Vagina (tissue), 2 donors: ENCODE data around the gene SHANK1. TPM values are rescaled to one million over a fixed set of nuclear protein-coding genes. Genes with fewer than 3 reads are reported as not detected.

Source experiments
- DNase-seq, 2 donors: peaks; one replicate each; pipeline ENCODE4 v3.0.0-alpha.2; 2017; ENCODE audit errors: extremely low spot score in 2 of 2
- H3K27ac ChIP-seq: fragments of 200-600 bp; sonication (generic); one replicate; pipeline ENCODE4 v1.5.1; 2019
- H3K27me3 ChIP-seq: fragments of 200-600 bp; sonication (generic); one replicate; pipeline ENCODE4 v1.5.1; 2019
- H3K36me3 ChIP-seq, 2 donors: fragments of 200-600 bp; sonication (generic); one replicate each; pipeline ENCODE4 v1.5.1; 2017 to 2019
- H3K4me1 ChIP-seq: fragments of 200-600 bp; sonication (generic); one replicate; pipeline ENCODE4 v1.5.1; 2019
- H3K4me3 ChIP-seq, 2 donors: fragments of 200-600 bp; sonication (generic); 1 replicate in 1 of 2; 2 replicates in 1 of 2; pipeline ENCODE4 v1.5.1; 2016 to 2019
- H3K9me3 ChIP-seq: fragments of 200-600 bp; sonication (generic); one replicate; pipeline ENCODE4 v1.5.1; 2019
- CTCF ChIP-seq, 3 experiments: fragments of 450-650 bp in 2 of 3; fragments of 200-600 bp in 1 of 3; sonication (generic) in 1 of 3; IDR thresholded peaks; one replicate each; pipeline ENCODE4 v1.5.1; 2017 to 2019; ENCODE audit warnings: antibody characterized with exemption in 3 of 3, mild to moderate bottlenecking in 2 of 3, moderate library complexity in 2 of 3
- POLR2A ChIP-seq, 2 donors: fragments of 450-650 bp; IDR thresholded peaks; one replicate each; pipeline ENCODE4 v1.6.1; 2017; ENCODE audit warnings: antibody characterized with exemption in 2 of 2, mild to moderate bottlenecking in 2 of 2, moderate library complexity in 2 of 2
- POLR2AphosphoS5 ChIP-seq, 2 donors: sonication (generic); formaldehyde crosslinking; IDR thresholded peaks; one replicate each; pipeline ENCODE4 v1.9.0; 2017; ENCODE audit warnings: antibody characterized with exemption in 2 of 2, mild to moderate bottlenecking in 2 of 2, low read depth in 1 of 2; ENCODE audit not compliant: insufficient read depth in 1 of 2
- intact Hi-C: fragments of 100-400 bp; cut with DNase I; formaldehyde crosslinking; loops from one replicate; pipeline ENCODE4 v1.15.1; 2023
- total RNA-seq: library from RNA; depleted of rRNA; stranded (reverse); fragments of >200 nt; gene quantifications from one replicate; pipeline ENCODE4 v1.2.3, GENCODE V29; 2016

The SHANK1 gene
- total RNA-seq, 1 donor from 2014 or later = 0.98 TPM

- TF ChIP-seq CTCF (IDR thresholded peaks at IDR 0.05) (no peak), POLR2A (IDR thresholded peaks at IDR 0.05) (no peak), POLR2AphosphoS5 (IDR thresholded peaks at IDR 0.05; ENCODE audit: insufficient read depth in 1 of 2, low read depth in 1 of 2) (no peak)
- Histone ChIP-seq H3K36me3 (no peaks in the 10 kb centered on the region), H3K9me3 (no peaks in the 10 kb centered on the region), H3K4me3 (no peak overlapping the region), H3K4me1 (peaks cover 18% of the 10 kb centered on the region), H3K27ac (no peak overlapping the region), H3K27me3 (peaks cover 11% of the 10 kb centered on the region)
- intact Hi-C loops = no loop called here
- DNase-seq = no peak
Measured at GRCh38 chr19:50670102-50670380, 49.6 kb downstream of the SHANK1 start.

GRCh38 chr19:50669302-50670101, 50.1 kb downstream of the SHANK1 start:
- Histone ChIP-seq H3K4me3 (no peak overlapping the region), H3K9me3 (no peaks in the 10 kb centered on the region), H3K27me3 (peaks cover 11% of the 10 kb centered on the region), H3K27ac (no peak overlapping the region), H3K4me1 (peaks cover 18% of the 10 kb centered on the region), H3K36me3 (no peaks in the 10 kb centered on the region)
- intact Hi-C loops = no loop called here
- no peak for DNase-seq
- TF ChIP-seq CTCF (IDR thresholded peaks at IDR 0.05) (peak in 2 of 3 experiments; percentile 40 to 54), POLR2A (IDR thresholded peaks at IDR 0.05) (no peak), POLR2AphosphoS5 (IDR thresholded peaks at IDR 0.05; ENCODE audit: insufficient read depth in 1 of 2, low read depth in 1 of 2) (no peak)

GRCh38 chr19:50668879-50669278, 50.7 kb downstream of the SHANK1 start:
- no peak for DNase-seq
- intact Hi-C loops = no loop called here
- no peaks in the 10 kb centered on the region for H3K9me3 ChIP-seq
- peaks cover 11% of the 10 kb centered on the region for H3K27me3 ChIP-seq
- H3K36me3 ChIP-seq = no peaks in the 10 kb centered on the region
- H3K4me1 ChIP-seq = peaks cover 18% of the 10 kb centered on the region
- no peak overlapping the region for H3K27ac ChIP-seq
- TF ChIP-seq POLR2AphosphoS5 (IDR thresholded peaks at IDR 0.05; ENCODE audit: insufficient read depth in 1 of 2, low read depth in 1 of 2) (no peak), CTCF (IDR thresholded peaks at IDR 0.05) (no peak), POLR2A (IDR thresholded peaks at IDR 0.05) (no peak)
- H3K4me3 ChIP-seq = no peak overlapping the region

- H3K9me3 ChIP-seq = no peaks in the 10 kb centered on the region
- H3K27ac ChIP-seq = no peak overlapping the region
- TF ChIP-seq CTCF (IDR thresholded peaks at IDR 0.05) = no peak
- no peak for TF ChIP-seq POLR2AphosphoS5 (IDR thresholded peaks at IDR 0.05; ENCODE audit: insufficient read depth in 1 of 2, low read depth in 1 of 2)
- TF ChIP-seq POLR2A (IDR thresholded peaks at IDR 0.05) = no peak
- H3K4me3 ChIP-seq = peak overlapping the region in 1 of 2 donors; percentile 10
- peaks cover 18% of the 10 kb centered on the region for H3K4me1 ChIP-seq
- intact Hi-C loops = no loop called here
- peaks cover 11% of the 10 kb centered on the region for H3K27me3 ChIP-seq
- H3K36me3 ChIP-seq = no peaks in the 10 kb centered on the region
- no peak for DNase-seq
Measured at GRCh38 chr19:50668416-50668815, 51.2 kb downstream of the SHANK1 start.

- Histone ChIP-seq H3K9me3 (no peaks in the 10 kb centered on the region), H3K27me3 (peaks cover 11% of the 10 kb centered on the region)
Measured at GRCh38 chr19:50667759-50668231, 51.8 kb downstream of the SHANK1 start.

More at GRCh38 chr19:50667759-50668231, 51.8 kb downstream of the SHANK1 start:
- H3K36me3 ChIP-seq = no peaks in the 10 kb centered on the region
- no peak for DNase-seq
- peaks cover 18% of the 10 kb centered on the region for H3K4me1 ChIP-seq
- intact Hi-C loops = no loop called here
- peak overlapping the region in 1 of 2 donors; percentile 10 for H3K4me3 ChIP-seq
- TF ChIP-seq POLR2A (IDR thresholded peaks at IDR 0.05) (no peak), CTCF (IDR thresholded peaks at IDR 0.05) (no peak), POLR2AphosphoS5 (IDR thresholded peaks at IDR 0.05; ENCODE audit: insufficient read depth in 1 of 2, low read depth in 1 of 2) (no peak)
- H3K27ac ChIP-seq = no peak overlapping the region
